ENCODE results near the gene HINT2. TPM values are rescaled to one million over a fixed set of nuclear protein-coding genes. Genes with fewer than 3 reads are reported as not detected.

Gene HINT2
- total RNA-seq, 3 donors from 2014 or later: 25.0 to 55.7 (median 32.1) TPM

GRCh38 chr9:35827486-35827885 is 12.6 kb upstream of the HINT2 start:
- TF ChIP-seq POLR2AphosphoS5 (IDR thresholded peaks at IDR 0.05) (no peak), POLR2A (IDR thresholded peaks at IDR 0.05) (no peak)
- Histone ChIP-seq H3K9me3 (no peaks in the 10 kb centered on the region), H3K27ac (no peak overlapping the region), H3K4me3 (no peak overlapping the region), H3K27me3 (no peaks in the 10 kb centered on the region), H3K4me1 (peaks cover 0 to 10% of the 10 kb centered on the region in 2 donors), H3K36me3 (no peaks in the 10 kb centered on the region)
- intact Hi-C loops (cut with DNase I; ENCODE audit: low total_unique reads): no loop called here
- DNase-seq (ENCODE audit: low spot score in 2 of 2): no peak

GRCh38 chr9:35826071-35826701 is 11.3 kb upstream of the HINT2 start:
- no peak for DNase-seq (ENCODE audit: low spot score in 2 of 2)
- Histone ChIP-seq H3K27ac (no peak overlapping the region), H3K27me3 (no peaks in the 10 kb centered on the region), H3K4me1 (no peaks in the 10 kb centered on the region), H3K36me3 (no peaks in the 10 kb centered on the region), H3K4me3 (no peak overlapping the region), H3K9me3 (no peaks in the 10 kb centered on the region)
- TF ChIP-seq POLR2AphosphoS5 (IDR thresholded peaks at IDR 0.05): no peak
- TF ChIP-seq, protein P1, sequence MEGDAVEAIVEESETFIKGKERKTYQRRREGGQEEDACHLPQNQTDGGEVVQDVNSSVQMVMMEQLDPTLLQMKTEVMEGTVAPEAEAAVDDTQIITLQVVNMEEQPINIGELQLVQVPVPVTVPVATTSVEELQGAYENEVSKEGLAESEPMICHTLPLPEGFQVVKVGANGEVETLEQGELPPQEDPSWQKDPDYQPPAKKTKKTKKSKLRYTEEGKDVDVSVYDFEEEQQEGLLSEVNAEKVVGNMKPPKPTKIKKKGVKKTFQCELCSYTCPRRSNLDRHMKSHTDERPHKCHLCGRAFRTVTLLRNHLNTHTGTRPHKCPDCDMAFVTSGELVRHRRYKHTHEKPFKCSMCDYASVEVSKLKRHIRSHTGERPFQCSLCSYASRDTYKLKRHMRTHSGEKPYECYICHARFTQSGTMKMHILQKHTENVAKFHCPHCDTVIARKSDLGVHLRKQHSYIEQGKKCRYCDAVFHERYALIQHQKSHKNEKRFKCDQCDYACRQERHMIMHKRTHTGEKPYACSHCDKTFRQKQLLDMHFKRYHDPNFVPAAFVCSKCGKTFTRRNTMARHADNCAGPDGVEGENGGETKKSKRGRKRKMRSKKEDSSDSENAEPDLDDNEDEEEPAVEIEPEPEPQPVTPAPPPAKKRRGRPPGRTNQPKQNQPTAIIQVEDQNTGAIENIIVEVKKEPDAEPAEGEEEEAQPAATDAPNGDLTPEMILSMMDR (IDR thresholded peaks at IDR 0.05): peak; percentile 54 to 72 (median 72)
- intact Hi-C loops (cut with DNase I; ENCODE audit: low total_unique reads): no loop called here

GRCh38 chr9:35822926-35823325 is 8.1 kb upstream of the HINT2 start:
- no peaks in the 10 kb centered on the region for H3K36me3 ChIP-seq
- H3K27me3 ChIP-seq: no peaks in the 10 kb centered on the region
- no peak overlapping the region for H3K27ac ChIP-seq
- H3K4me1 ChIP-seq: no peaks in the 10 kb centered on the region
- intact Hi-C loops (cut with DNase I; ENCODE audit: low total_unique reads): no loop called here
- no peaks in the 10 kb centered on the region for H3K9me3 ChIP-seq
- no peak overlapping the region for H3K4me3 ChIP-seq
- DNase-seq (ENCODE audit: low spot score in 2 of 2): no peak
- TF ChIP-seq, protein P1 (IDR thresholded peaks at IDR 0.05): no peak
- TF ChIP-seq POLR2AphosphoS5 (IDR thresholded peaks at IDR 0.05): no peak
- TF ChIP-seq POLR2A (IDR thresholded peaks at IDR 0.05): no peak

- TF ChIP-seq POLR2A (IDR thresholded peaks at IDR 0.05): no peak
- TF ChIP-seq POLR2AphosphoS5 (IDR thresholded peaks at IDR 0.05): no peak
- TF ChIP-seq, protein P1 (IDR thresholded peaks at IDR 0.05): no peak
- no peaks in the 10 kb centered on the region for H3K9me3 ChIP-seq
- no peak overlapping the region for H3K4me3 ChIP-seq
- no peak for DNase-seq (ENCODE audit: low spot score in 2 of 2)
- H3K36me3 ChIP-seq: no peaks in the 10 kb centered on the region
- intact Hi-C loops (cut with DNase I; ENCODE audit: low total_unique reads): no loop called here
- no peaks in the 10 kb centered on the region for H3K4me1 ChIP-seq
- no peaks in the 10 kb centered on the region for H3K27me3 ChIP-seq
- no peak overlapping the region for H3K27ac ChIP-seq
Observed at GRCh38 chr9:35820076-35820475, 5.2 kb upstream of the HINT2 start.

GRCh38 chr9:35818341-35818740 is 3.5 kb upstream of the HINT2 start:
- Histone ChIP-seq H3K36me3 (no peaks in the 10 kb centered on the region), H3K4me1 (peaks cover 7% of the 10 kb centered on the region in 2 donors), H3K27ac (no peak overlapping the region), H3K4me3 (no peak overlapping the region), H3K9me3 (no peaks in the 10 kb centered on the region), H3K27me3 (no peaks in the 10 kb centered on the region)
- no peak for DNase-seq (ENCODE audit: low spot score in 2 of 2)
- intact Hi-C loops (cut with DNase I; ENCODE audit: low total_unique reads): no loop called here
- TF ChIP-seq, protein P1 (IDR thresholded peaks at IDR 0.05): no peak
- TF ChIP-seq POLR2A (IDR thresholded peaks at IDR 0.05) (no peak), POLR2AphosphoS5 (IDR thresholded peaks at IDR 0.05) (no peak)
